Body of pancreas (tissue), 4 donors: ENCODE data around the gene HEYL.

ENCODE experiments used
- POLR2A ChIP-seq, 3 donors: fragments of 450-650 bp; IDR thresholded peaks; one replicate each; pipeline ENCODE4 v1.6.1; 2016; ENCODE audit warnings: antibody characterized with exemption in 3 of 3, mild to moderate bottlenecking in 2 of 3
- TF ChIP-seq, protein P1 (sequence below), 7 experiments: fragments of 450-650 bp in 4 of 7; fragments of 200-600 bp in 3 of 7; sonication (generic) in 3 of 7; IDR thresholded peaks; one replicate each; pipeline ENCODE4 v1.5.1; 2016 to 2019; ENCODE audit warnings: antibody characterized with exemption in 7 of 7

DNA sequence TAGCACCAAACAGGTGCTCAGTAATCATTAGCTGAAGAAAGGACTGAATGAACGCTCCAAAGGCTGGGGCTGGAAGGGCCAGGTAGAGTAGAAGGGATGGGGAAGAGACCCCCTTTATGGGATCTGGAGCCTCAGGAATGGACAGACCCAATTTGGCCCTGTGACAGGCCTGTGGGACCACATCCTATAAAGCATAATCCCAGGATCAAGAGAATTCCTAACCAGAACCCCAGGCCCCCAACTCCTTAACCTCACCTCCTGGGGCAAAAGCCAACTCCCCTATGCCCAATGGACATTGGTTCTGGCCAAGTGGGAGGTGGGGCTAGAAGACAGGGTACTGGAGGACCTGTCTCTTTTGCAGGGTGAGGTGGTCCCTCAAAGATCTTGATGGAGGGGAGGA lies 42.6 kb upstream of the HEYL start:
- TF ChIP-seq, protein P1, sequence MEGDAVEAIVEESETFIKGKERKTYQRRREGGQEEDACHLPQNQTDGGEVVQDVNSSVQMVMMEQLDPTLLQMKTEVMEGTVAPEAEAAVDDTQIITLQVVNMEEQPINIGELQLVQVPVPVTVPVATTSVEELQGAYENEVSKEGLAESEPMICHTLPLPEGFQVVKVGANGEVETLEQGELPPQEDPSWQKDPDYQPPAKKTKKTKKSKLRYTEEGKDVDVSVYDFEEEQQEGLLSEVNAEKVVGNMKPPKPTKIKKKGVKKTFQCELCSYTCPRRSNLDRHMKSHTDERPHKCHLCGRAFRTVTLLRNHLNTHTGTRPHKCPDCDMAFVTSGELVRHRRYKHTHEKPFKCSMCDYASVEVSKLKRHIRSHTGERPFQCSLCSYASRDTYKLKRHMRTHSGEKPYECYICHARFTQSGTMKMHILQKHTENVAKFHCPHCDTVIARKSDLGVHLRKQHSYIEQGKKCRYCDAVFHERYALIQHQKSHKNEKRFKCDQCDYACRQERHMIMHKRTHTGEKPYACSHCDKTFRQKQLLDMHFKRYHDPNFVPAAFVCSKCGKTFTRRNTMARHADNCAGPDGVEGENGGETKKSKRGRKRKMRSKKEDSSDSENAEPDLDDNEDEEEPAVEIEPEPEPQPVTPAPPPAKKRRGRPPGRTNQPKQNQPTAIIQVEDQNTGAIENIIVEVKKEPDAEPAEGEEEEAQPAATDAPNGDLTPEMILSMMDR (IDR thresholded peaks at IDR 0.05), result no peak
- no peak for TF ChIP-seq POLR2A (IDR thresholded peaks at IDR 0.05)
